Spleen (tissue), 11 donors: ENCODE data around the gene MSI2. TPM values are rescaled to one million over a fixed set of nuclear protein-coding genes. Genes with fewer than 3 reads are reported as not detected.

Experiments used
- DNase-seq: peaks from one replicate; pipeline ENCODE4 v3.0.0-alpha.2; 2020
- H3K27ac ChIP-seq, 8 donors: fragments of 200-600 bp; sonication (generic) in 7 of 8; 1 replicate in 4 of 8; 2 replicates in 4 of 8; pipeline versions ENCODE4 v1.5.0 to v1.8.0; 2016 to 2021; ENCODE audit warnings: inconsistent platforms in 4 of 8, mild to moderate bottlenecking in 4 of 8, moderate library complexity in 1 of 8
- H3K27me3 ChIP-seq, 7 donors: fragments of 200-600 bp; sonication (generic) in 6 of 7; replicated peaks in 1 of 7; 1 replicate in 4 of 7; 2 replicates in 3 of 7; pipeline versions ENCODE4 v1.5.0 to v1.8.0; 2016 to 2021; ENCODE audit warnings: inconsistent platforms in 3 of 7, mild to moderate bottlenecking in 1 of 7
- H3K36me3 ChIP-seq, 6 donors: fragments of 200-600 bp; sonication (generic) in 5 of 6; 1 replicate in 4 of 6; 2 replicates in 2 of 6; pipeline versions ENCODE4 v1.5.0 to v1.8.0; 2016 to 2021; ENCODE audit warnings: inconsistent platforms in 2 of 6
- H3K4me1 ChIP-seq, 6 donors: fragments of 200-600 bp; sonication (generic) in 5 of 6; 1 replicate in 3 of 6; 2 replicates in 3 of 6; pipeline versions ENCODE4 v1.5.0 to v1.8.0; 2016 to 2021; ENCODE audit warnings: inconsistent platforms in 3 of 6
- H3K4me3 ChIP-seq, 8 donors: fragments of 200-600 bp; sonication (generic) in 7 of 8; 1 replicate in 4 of 8; 2 replicates in 4 of 8; pipeline versions ENCODE4 v1.5.0 to v1.8.0; 2016 to 2021; ENCODE audit warnings: inconsistent platforms in 4 of 8, mild to moderate bottlenecking in 4 of 8, moderate library complexity in 2 of 8
- H3K9me3 ChIP-seq, 8 donors: fragments of 200-600 bp; sonication (generic) in 7 of 8; 1 replicate in 4 of 8; 2 replicates in 4 of 8; pipeline versions ENCODE4 v1.5.0 to v1.8.0; 2016 to 2021; ENCODE audit warnings: inconsistent platforms in 4 of 8
- CTCF ChIP-seq, 11 experiments: fragments of 200-600 bp in 7 of 11; fragments of 450-650 bp in 4 of 11; sonication (generic) in 4 of 11; IDR thresholded peaks in 8 of 11; conservative IDR thresholded peaks in 3 of 11; 1 replicate in 7 of 11; 2 replicates in 4 of 11; pipeline versions ENCODE4 v1.4.0 to v1.8.0; 2016 to 2021; ENCODE audit warnings: antibody characterized with exemption in 11 of 11, inconsistent platforms in 4 of 11, mild to moderate bottlenecking in 1 of 11
- POLR2A ChIP-seq, 3 donors: fragments of 450-650 bp; IDR thresholded peaks; one replicate each; pipeline ENCODE4 v1.5.1; 2017; ENCODE audit warnings: antibody characterized with exemption in 3 of 3, mild to moderate bottlenecking in 1 of 3
- POLR2AphosphoS5 ChIP-seq, 3 donors: sonication (generic); formaldehyde crosslinking; IDR thresholded peaks; one replicate each; pipeline ENCODE4 v1.5.1; 2017; ENCODE audit warnings: antibody characterized with exemption in 3 of 3
- WGBS, 5 donors: extraction: QIAGEN DNeasy Blood & Tissue Kit in 3 of 5; methylation state at CpG; one replicate each; pipeline versions ENCODE4 v1.1.5 to v1.1.7; 2013 to 2018; 5-methylcytosine and 5-hydroxymethylcytosine counted together
- intact Hi-C: fragments of 100-400 bp; cut with DNase I; formaldehyde crosslinking; loops from one replicate; pipeline ENCODE4 v1.15.0; 2023; ENCODE audit warnings: low total_unique reads
- polyA plus RNA-seq, 3 donors: library from polyadenylated mRNA; stranded (reverse); fragments of 200-250 nt; gene quantifications; one replicate each; pipeline ENCODE4 v1.2.1, GENCODE V29; 2013
- total RNA-seq, 7 donors: library from RNA; depleted of rRNA in 3 of 7; stranded (reverse); fragments of >200 nt in 3 of 7; fragmentation: NEBNext Ultra II Directional in 4 of 7; extraction: Animal tissue kit (Norgen Biotek cat#: 25700) in 4 of 7; gene quantifications; one replicate each; pipeline versions ENCODE4 v1.1.0 to v1.2.1, GENCODE V29; 2016 to 2021
- donor health status: healthy with polysubstance abuse.
- donor health status: DM: no; HTN: no; CAD: no; lungs with moderate emphysema.
- donor health status: DM: no; HTN: no; CAD: no.
- donor health status: Bipolar disorder and iron deficiency.
- donor health status: healthy.
- donor health status: DM: no; HTN: no; CAD: no.
- donor health status: DM: yes; HTN: yes; CAD: no.

The MSI2 gene
- total and polyA plus RNA-seq, 10 donors: 9.8 to 131 (median 64.7) TPM

GRCh38 chr17:57240648-57241047 lies 15.7 kb upstream of the MSI2 start:
- no peak for DNase-seq
- no peaks in the 10 kb centered on the region for H3K36me3 ChIP-seq
- H3K4me1 ChIP-seq: peaks cover 0 to 21% (median 2%) of the 10 kb centered on the region in 6 donors
- intact Hi-C loops: loop anchor here (5.0 kb wide), 2 partner anchors 432 to 507 kb away; partner anchors contain the start of gene CCDC182
- H3K4me3 ChIP-seq: no peak overlapping the region
- peaks cover 0 to 3% (median 0%) of the 10 kb centered on the region in 7 donors for H3K27me3 ChIP-seq
- no peak overlapping the region for H3K27ac ChIP-seq
- TF ChIP-seq POLR2A (IDR thresholded peaks at IDR 0.05): no peak
- no peak for TF ChIP-seq POLR2AphosphoS5 (IDR thresholded peaks at IDR 0.05)
- TF ChIP-seq CTCF (IDR thresholded peaks at IDR 0.05 in 8 of 11, conservative IDR thresholded peaks at IDR 0.05 in 3 of 11): no peak
- WGBS, 5 donors: 88 to 96% (median 93%) methylated on average over 3 of the region's 3 CpGs
- H3K9me3 ChIP-seq: no peaks in the 10 kb centered on the region

DNA sequence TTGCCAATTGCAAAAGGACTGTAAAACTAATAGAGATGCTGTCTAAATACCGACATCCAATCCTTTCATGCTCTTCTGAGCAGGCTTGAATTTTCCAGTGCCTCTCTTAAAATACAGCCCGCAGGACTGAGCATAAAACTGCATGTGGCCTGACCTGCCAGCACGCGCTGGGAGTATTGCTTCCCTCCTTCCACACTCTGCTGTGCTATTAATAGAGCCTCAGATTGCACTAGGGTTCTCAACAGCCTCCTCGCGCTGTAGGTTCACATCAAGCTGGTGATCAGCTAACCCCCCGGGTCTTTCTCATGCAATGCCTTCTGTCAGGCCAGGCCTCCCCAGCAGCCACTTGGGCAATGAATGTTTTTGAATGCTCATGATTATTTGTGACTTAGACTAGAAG lies 14.2 kb upstream of the MSI2 start:
- WGBS, 5 donors: 43 to 58% (median 51%) methylated on average over 7 of the region's 7 CpGs
- Histone ChIP-seq H3K27me3 (no peaks in the 10 kb centered on the region), H3K4me1 (peaks cover 0 to 21% (median 2%) of the 10 kb centered on the region in 6 donors), H3K4me3 (no peak overlapping the region), H3K36me3 (no peaks in the 10 kb centered on the region), H3K27ac (no peak overlapping the region), H3K9me3 (no peaks in the 10 kb centered on the region)
- intact Hi-C loops: loop anchor here (5.0 kb wide), 2 partner anchors 430 to 505 kb away; partner anchors contain the start of gene CCDC182
- no peak for DNase-seq
- no peak for TF ChIP-seq POLR2AphosphoS5 (IDR thresholded peaks at IDR 0.05)
- TF ChIP-seq CTCF (IDR thresholded peaks at IDR 0.05 in 8 of 11, conservative IDR thresholded peaks at IDR 0.05 in 3 of 11): no peak
- no peak for TF ChIP-seq POLR2A (IDR thresholded peaks at IDR 0.05)

- Histone ChIP-seq H3K4me3 (no peak overlapping the region), H3K9me3 (no peaks in the 10 kb centered on the region), H3K27me3 (no peaks in the 10 kb centered on the region), H3K36me3 (no peaks in the 10 kb centered on the region), H3K27ac (no peak overlapping the region), H3K4me1 (peaks cover 0 to 21% (median 2%) of the 10 kb centered on the region in 6 donors)
- TF ChIP-seq POLR2AphosphoS5 (IDR thresholded peaks at IDR 0.05): peak in 1 of 3 donors; percentile 64
- peak; percentile 83 to 99 (median 97) for TF ChIP-seq CTCF (IDR thresholded peaks at IDR 0.05 in 8 of 11, conservative IDR thresholded peaks at IDR 0.05 in 3 of 11)
- TF ChIP-seq POLR2A (IDR thresholded peaks at IDR 0.05): no peak
- peak; percentile 87 for DNase-seq
- WGBS, 5 donors: 17 to 28% (median 21%) methylated on average over 13 of the region's 13 CpGs
- intact Hi-C loops: loop anchor here (5.0 kb wide), 2 partner anchors 429 to 504 kb away; partner anchors contain the start of gene CCDC182
Observed at GRCh38 chr17:57243171-57243622, 13.1 kb upstream of the MSI2 start.

DNA sequence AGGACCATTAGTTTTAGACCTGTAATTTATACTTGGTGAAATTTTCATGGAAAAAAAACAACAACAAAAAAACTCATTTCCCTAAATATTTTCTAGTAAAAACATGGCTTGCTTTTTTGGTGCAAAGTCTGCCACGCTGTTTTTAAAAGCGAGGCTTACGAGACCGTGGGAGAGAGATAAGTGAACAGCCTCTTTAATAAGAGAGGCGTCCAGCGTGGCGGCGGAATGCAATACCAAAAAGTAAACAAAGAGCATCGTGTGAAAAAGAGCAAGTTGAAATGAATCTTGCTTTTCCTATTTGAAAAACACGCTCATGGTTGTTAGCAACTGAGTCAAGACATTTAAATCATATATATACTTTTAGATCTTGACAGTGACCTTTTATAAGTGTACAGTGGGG lies 10.5 kb upstream of the MSI2 start:
- peaks cover 0 to 15% (median 6%) of the 10 kb centered on the region in 8 donors for H3K9me3 ChIP-seq
- H3K4me3 ChIP-seq: no peak overlapping the region
- H3K36me3 ChIP-seq: no peaks in the 10 kb centered on the region
- 89 to 96% (median 92%) methylated on average over 10 of the region's 10 CpGs for WGBS, 5 donors
- TF ChIP-seq POLR2A (IDR thresholded peaks at IDR 0.05) (no peak), POLR2AphosphoS5 (IDR thresholded peaks at IDR 0.05) (no peak), CTCF (IDR thresholded peaks at IDR 0.05 in 8 of 11, conservative IDR thresholded peaks at IDR 0.05 in 3 of 11) (no peak)
- H3K27ac ChIP-seq: no peak overlapping the region
- intact Hi-C loops: no loop called here
- DNase-seq: no peak
- no peaks in the 10 kb centered on the region for H3K27me3 ChIP-seq
- H3K4me1 ChIP-seq: peaks cover 0 to 21% (median 2%) of the 10 kb centered on the region in 6 donors
